Tibial nerve (tissue), 4 donors: ENCODE data around the gene CTSH. TPM values are rescaled to one million over a fixed set of nuclear protein-coding genes. Genes with fewer than 3 reads are reported as not detected.
"Not testable (repeated sequence)": the region's sequence is repeated elsewhere in the genome, so short reads cannot be mapped to it uniquely, and the experiment has no call there.

ENCODE experiments used
- DNase-seq, 2 donors: peaks; one replicate each; pipeline ENCODE4 v3.0.0-alpha.2; 2019; ENCODE audit warnings: low spot score in 2 of 2
- H3K27ac ChIP-seq, 4 donors: fragments of 200-600 bp; sonication (generic) in 3 of 4; one replicate each; pipeline ENCODE4 v1.5.1; 2017 to 2019; ENCODE audit warnings: mild to moderate bottlenecking in 1 of 4
- H3K27me3 ChIP-seq, 2 donors: fragments of 200-600 bp; sonication (generic) in 1 of 2; one replicate each; pipeline versions ENCODE4 v1.5.1 to v1.6.0; 2017 to 2019
- H3K36me3 ChIP-seq, 3 donors: fragments of 200-600 bp; sonication (generic); one replicate each; pipeline ENCODE4 v1.5.1; 2018 to 2019
- H3K4me1 ChIP-seq, 4 donors: fragments of 200-600 bp; sonication (generic) in 3 of 4; one replicate each; pipeline ENCODE4 v1.5.1; 2017 to 2019
- H3K4me3 ChIP-seq, 4 donors: fragments of 200-600 bp; sonication (generic) in 3 of 4; one replicate each; pipeline ENCODE4 v1.5.1; 2017 to 2019; ENCODE audit warnings: mild to moderate bottlenecking in 1 of 4, moderate library complexity in 1 of 4
- H3K9me3 ChIP-seq, 4 donors: fragments of 200-600 bp; sonication (generic) in 3 of 4; one replicate each; pipeline ENCODE4 v1.5.1; 2017 to 2019
- CTCF ChIP-seq, 5 experiments: fragments of 200-600 bp in 3 of 5; fragments of 450-650 bp in 2 of 5; sonication (generic) in 3 of 5; IDR thresholded peaks; one replicate each; pipeline ENCODE4 v1.5.1; 2016 to 2019; ENCODE audit warnings: antibody characterized with exemption in 5 of 5, mild to moderate bottlenecking in 3 of 5, moderate library complexity in 2 of 5
- EP300 ChIP-seq, 2 donors: sonication (generic); formaldehyde crosslinking; IDR thresholded peaks; one replicate each; pipeline ENCODE4 v1.6.1; 2017; ENCODE audit warnings: antibody characterized with exemption in 2 of 2, mild to moderate bottlenecking in 1 of 2
- POLR2A ChIP-seq, 2 donors: fragments of 450-650 bp; IDR thresholded peaks; one replicate each; pipeline ENCODE4 v1.6.1; 2017; ENCODE audit warnings: antibody characterized with exemption in 2 of 2, mild to moderate bottlenecking in 2 of 2, moderate library complexity in 2 of 2
- WGBS, 2 donors: methylation state at CpG; one replicate each; pipeline ENCODE4 v1.1.5; 2018; 5-methylcytosine and 5-hydroxymethylcytosine counted together
- small RNA-seq: library from RNA; depleted of rRNA; stranded (forward); fragments of <200 nt; gene quantifications from one replicate; pipeline ENCODE3, GENCODE V24; 2016
- total RNA-seq, 4 donors: library from RNA; depleted of rRNA; stranded (reverse); fragments of >200 nt; gene quantifications; one replicate each; pipeline ENCODE4 v1.1.0, GENCODE V29; 2016

The CTSH gene
- total RNA-seq, 4 donors from 2014 or later: 73.8 to 333 (median 239) TPM

- peaks cover 0 to 50% (median 38%) of the 10 kb centered on the region in 4 donors for H3K4me1 ChIP-seq
- H3K4me3 ChIP-seq: peak overlapping the region; percentile 88 to 98 (median 94)
- peak in 1 of 2 donors; percentile 67 for DNase-seq
- TF ChIP-seq CTCF (IDR thresholded peaks at IDR 0.05) (peak in 1 of 5 experiments; percentile 13), EP300 (IDR thresholded peaks at IDR 0.05) (no peak)
- peak overlapping the region; percentile 99 to 100 (median 100) for H3K27ac ChIP-seq
- H3K9me3 ChIP-seq: no peaks in the 10 kb centered on the region
- WGBS, 2 donors: 1 to 2% methylated on average over 38 of the region's 38 CpGs
- no peaks in the 10 kb centered on the region for H3K36me3 ChIP-seq
- H3K27me3 ChIP-seq: no peaks in the 10 kb centered on the region
These were observed 70.8 kb downstream of the CTSH start for GRCh38 chr15:78873793-78874765.

GRCh38 chr15:78872972-78873792, 71.7 kb downstream of the CTSH start:
- H3K27me3 ChIP-seq: no peaks in the 10 kb centered on the region
- H3K4me3 ChIP-seq: peak overlapping the region; percentile 88 to 98 (median 94)
- TF ChIP-seq EP300 (IDR thresholded peaks at IDR 0.05): peak in 1 of 2 donors; percentile 87
- peak in 4 of 5 experiments; percentile 7 to 42 (median 20) for TF ChIP-seq CTCF (IDR thresholded peaks at IDR 0.05)
- TF ChIP-seq POLR2A (IDR thresholded peaks at IDR 0.05): peak; percentile 56 to 79
- H3K27ac ChIP-seq: peak overlapping the region; percentile 99 to 100 (median 100)
- DNase-seq: peak; percentile 53
- H3K4me1 ChIP-seq: peaks cover 0 to 41% (median 30%) of the 10 kb centered on the region in 4 donors
- H3K9me3 ChIP-seq: no peaks in the 10 kb centered on the region
- no peaks in the 10 kb centered on the region for H3K36me3 ChIP-seq
- WGBS, 2 donors: 1% methylated on average over 68 to 70 of the region's 75 CpGs

- Histone ChIP-seq H3K27ac (peak within 1 kb of the TSS; percentile 99 to 100 (median 100)), H3K27me3 (no peaks in the 10 kb centered on the region), H3K4me1 (peaks cover 0 to 33% (median 23%) of the 10 kb centered on the region in 4 donors), H3K4me3 (peak within 1 kb of the TSS; percentile 88 to 98 (median 94)), H3K36me3 (no peaks in the 10 kb centered on the region), H3K9me3 (no peaks in the 10 kb centered on the region)
- no peak for TF ChIP-seq POLR2A (IDR thresholded peaks at IDR 0.05)
- DNase-seq: peak; percentile 89 to 94
- 3 to 7% methylated on average over 35 to 51 of the region's 52 CpGs for WGBS, 2 donors
These were observed 72.5 kb downstream of the CTSH start, which contains the start of gene MORF4L1 for GRCh38 chr15:78872155-78872971. Gene MORF4L1 (plus strand): TSS chr15:78872890. CDS start chr15:78873018, 128 bp downstream.

- not testable (repeated sequence) for H3K36me3 ChIP-seq, H3K4me3 ChIP-seq, H3K27me3 ChIP-seq, H3K9me3 ChIP-seq, DNase-seq
- peak overlapping the region; percentile 99 to 100 (median 100) for H3K27ac ChIP-seq
- 83 to 85% methylated on average over 24 of the region's 24 CpGs for WGBS, 2 donors
- H3K4me1 ChIP-seq: peaks cover 0 to 26% (median 16%) of the 10 kb centered on the region in 4 donors
These were observed 73.2 kb downstream of the CTSH start for GRCh38 chr15:78871483-78872127.

Small RNA genes within 50 kb of the gene (small RNA-seq; reads per million reads assigned to genes)
- not detected for gene RNU6-415P

Other genes starting within 250 kb of the CTSH start
- gene ADAMTS7, start 133.6 kb downstream of the CTSH start, total RNA-seq: 10 to 100 TPM; 10.7 to 26.4 (median 18.5) TPM
- gene MORF4L1, start 72.2 kb downstream of the CTSH start, total RNA-seq: 100 to 1,000 TPM; 256 to 333 (median 316) TPM
- gene RASGRF1, start 145.7 kb upstream of the CTSH start, total RNA-seq: under 1 TPM; 0.30 to 0.98 (median 0.65) TPM